Measurements from ENCODE around the gene LINS1.

LINS1 gene

DNA sequence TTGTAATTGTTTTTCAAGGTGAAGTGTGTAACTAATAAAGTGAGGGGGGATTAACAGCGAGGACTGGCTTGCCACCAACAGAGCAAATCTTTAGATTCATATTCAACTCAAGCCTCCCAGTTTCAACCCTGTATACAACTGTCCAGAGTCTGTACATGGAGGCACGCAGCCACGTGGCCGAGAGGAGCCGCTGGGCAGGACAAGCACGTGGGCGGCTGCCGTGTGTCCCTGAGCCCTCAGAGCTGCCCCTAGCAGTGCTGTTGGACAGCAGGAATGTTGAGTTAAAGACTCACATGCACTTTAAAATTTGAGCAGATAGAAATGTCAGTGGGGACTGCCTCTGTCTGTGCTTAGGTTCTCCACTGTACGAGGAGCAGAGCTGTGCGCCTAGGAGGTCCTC, 29.8 kb upstream of the LINS1 start:
- peaks cover 54% of the 10 kb centered on the region for H3K36me3 ChIP-seq
- peaks cover 10% of the 10 kb centered on the region in 2 experiments for H3K4me1 ChIP-seq (ENCODE audit: control insufficient read depth in 1 of 2, insufficient read depth in 1 of 2, low read depth in 1 of 2, low read length in 1 of 2)
- no peaks in the 10 kb centered on the region for H3K27me3 ChIP-seq
- TF ChIP-seq, protein P1, sequence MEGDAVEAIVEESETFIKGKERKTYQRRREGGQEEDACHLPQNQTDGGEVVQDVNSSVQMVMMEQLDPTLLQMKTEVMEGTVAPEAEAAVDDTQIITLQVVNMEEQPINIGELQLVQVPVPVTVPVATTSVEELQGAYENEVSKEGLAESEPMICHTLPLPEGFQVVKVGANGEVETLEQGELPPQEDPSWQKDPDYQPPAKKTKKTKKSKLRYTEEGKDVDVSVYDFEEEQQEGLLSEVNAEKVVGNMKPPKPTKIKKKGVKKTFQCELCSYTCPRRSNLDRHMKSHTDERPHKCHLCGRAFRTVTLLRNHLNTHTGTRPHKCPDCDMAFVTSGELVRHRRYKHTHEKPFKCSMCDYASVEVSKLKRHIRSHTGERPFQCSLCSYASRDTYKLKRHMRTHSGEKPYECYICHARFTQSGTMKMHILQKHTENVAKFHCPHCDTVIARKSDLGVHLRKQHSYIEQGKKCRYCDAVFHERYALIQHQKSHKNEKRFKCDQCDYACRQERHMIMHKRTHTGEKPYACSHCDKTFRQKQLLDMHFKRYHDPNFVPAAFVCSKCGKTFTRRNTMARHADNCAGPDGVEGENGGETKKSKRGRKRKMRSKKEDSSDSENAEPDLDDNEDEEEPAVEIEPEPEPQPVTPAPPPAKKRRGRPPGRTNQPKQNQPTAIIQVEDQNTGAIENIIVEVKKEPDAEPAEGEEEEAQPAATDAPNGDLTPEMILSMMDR (IDR thresholded peaks at IDR 0.05) = no peak
- no peak overlapping the region for H3K27ac ChIP-seq
- no peak overlapping the region for H3K4me3 ChIP-seq (ENCODE audit: low read depth in 1 of 2, low read length in 1 of 2)
- H3K9me3 ChIP-seq = no peaks in the 10 kb centered on the region

DNA sequence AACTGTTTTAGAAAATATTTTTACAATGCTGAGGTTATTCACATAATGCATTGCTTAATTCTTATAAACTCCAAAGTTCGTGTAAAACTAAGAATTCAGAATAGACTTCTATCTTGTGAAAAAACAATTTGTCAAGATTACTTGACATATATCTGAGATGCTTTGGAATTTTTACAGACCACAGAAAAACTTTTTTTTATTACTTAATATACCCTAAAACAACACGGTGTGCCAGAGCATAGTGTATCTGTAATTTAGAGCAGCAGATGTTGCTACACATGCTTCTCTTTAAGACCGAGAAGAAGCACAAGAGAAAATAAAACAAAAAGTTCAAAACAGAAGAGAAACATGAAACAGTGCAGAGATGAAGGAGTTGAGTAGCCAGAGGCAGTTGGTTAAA, 26.8 kb upstream of the LINS1 start:
- peaks cover 3 to 6% of the 10 kb centered on the region in 2 experiments for H3K4me1 ChIP-seq (ENCODE audit: control insufficient read depth in 1 of 2, insufficient read depth in 1 of 2, low read depth in 1 of 2, low read length in 1 of 2)
- H3K36me3 ChIP-seq = peaks cover 39% of the 10 kb centered on the region
- H3K9me3 ChIP-seq = no peaks in the 10 kb centered on the region
- TF ChIP-seq, protein P1 (IDR thresholded peaks at IDR 0.05) = no peak
- H3K27ac ChIP-seq = no peak overlapping the region
- no peaks in the 10 kb centered on the region for H3K27me3 ChIP-seq
- no peak overlapping the region for H3K4me3 ChIP-seq (ENCODE audit: low read depth in 1 of 2, low read length in 1 of 2)

DNA sequence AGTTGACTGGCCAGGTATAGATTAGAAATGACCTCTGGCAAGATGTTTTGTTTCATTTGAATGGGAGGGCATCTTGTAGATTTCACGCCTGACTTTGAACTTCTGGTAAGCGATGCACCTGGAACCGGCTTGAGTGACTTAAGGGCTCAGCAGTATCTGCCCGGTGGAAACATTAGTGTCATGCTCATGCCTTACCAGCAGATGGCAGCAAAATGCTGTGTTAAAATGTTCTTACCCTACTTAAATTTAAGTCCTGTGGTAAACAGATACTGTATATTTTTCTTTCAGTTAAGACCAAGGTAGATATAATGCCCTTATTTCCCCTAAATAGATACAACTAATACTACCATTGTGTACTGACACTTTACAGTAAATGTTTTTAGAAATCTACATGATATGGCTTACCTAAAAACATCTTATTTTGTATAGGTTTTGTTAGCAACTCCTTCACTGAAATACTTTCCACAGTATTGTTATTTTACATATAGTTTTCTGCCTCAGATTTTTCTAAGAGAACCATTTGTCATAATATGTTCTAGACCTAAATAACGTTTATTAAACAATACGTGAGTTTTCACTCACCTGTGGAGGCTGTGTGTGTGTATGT, 25.9 kb upstream of the LINS1 start:
- Histone ChIP-seq H3K27me3 (no peaks in the 10 kb centered on the region), H3K27ac (no peak overlapping the region), H3K4me1 (ENCODE audit: control insufficient read depth in 1 of 2, insufficient read depth in 1 of 2, low read depth in 1 of 2, low read length in 1 of 2) (no peaks in the 10 kb centered on the region), H3K36me3 (peaks cover 38% of the 10 kb centered on the region), H3K9me3 (no peaks in the 10 kb centered on the region), H3K4me3 (ENCODE audit: low read depth in 1 of 2, low read length in 1 of 2) (no peak overlapping the region)
- TF ChIP-seq, protein P1 (IDR thresholded peaks at IDR 0.05) = peak; percentile 90

DNA sequence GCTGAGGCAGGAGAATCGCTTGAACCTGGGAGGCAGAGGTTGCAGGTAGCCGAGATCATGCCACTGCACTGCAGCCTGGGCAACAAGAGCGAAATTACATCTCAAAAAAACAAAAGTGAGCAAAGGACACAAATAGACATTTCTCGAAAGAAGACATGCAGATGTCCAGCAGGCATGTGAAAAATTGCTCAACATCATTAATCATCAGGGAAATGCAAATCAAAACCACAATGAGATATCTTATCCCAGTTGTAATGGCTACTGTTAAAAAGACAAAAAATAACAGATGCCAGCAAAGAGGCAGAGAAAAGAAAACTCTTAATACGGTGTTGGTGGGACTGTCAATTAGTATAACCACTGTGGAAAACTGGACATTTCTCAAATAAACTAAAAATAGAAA, 21.3 kb upstream of the LINS1 start:
- H3K27me3 ChIP-seq = no peaks in the 10 kb centered on the region
- no peaks in the 10 kb centered on the region for H3K4me1 ChIP-seq (ENCODE audit: control insufficient read depth in 1 of 2, insufficient read depth in 1 of 2, low read depth in 1 of 2, low read length in 1 of 2)
- TF ChIP-seq, protein P1 (IDR thresholded peaks at IDR 0.05) = no peak
- H3K27ac ChIP-seq = no peak overlapping the region
- no peak overlapping the region for H3K4me3 ChIP-seq (ENCODE audit: low read depth in 1 of 2, low read length in 1 of 2)
- H3K36me3 ChIP-seq = peaks cover 25% of the 10 kb centered on the region
- no peaks in the 10 kb centered on the region for H3K9me3 ChIP-seq

DNA sequence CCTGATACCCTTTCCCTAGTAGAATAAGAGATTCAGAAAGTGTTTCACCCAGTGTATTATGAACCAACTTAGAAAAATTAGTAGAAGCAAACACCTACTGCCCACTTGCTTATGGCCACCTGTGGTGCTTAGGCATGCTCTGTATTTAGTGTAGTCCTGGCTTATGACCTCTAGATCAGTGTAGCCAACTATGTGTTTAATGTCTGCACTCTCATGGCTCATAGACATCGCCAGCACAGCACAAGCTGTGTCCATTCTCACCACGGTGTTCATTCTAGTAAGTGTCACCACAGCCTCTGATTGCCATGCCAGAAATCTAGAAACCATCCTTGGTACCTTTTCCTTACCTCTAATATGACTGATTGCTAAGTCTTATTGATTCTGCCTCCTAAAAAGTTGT, 14.7 kb upstream of the LINS1 start:
- H3K9me3 ChIP-seq = no peaks in the 10 kb centered on the region
- TF ChIP-seq, protein P1 (IDR thresholded peaks at IDR 0.05) = no peak
- peaks cover 44% of the 10 kb centered on the region for H3K36me3 ChIP-seq
- H3K4me3 ChIP-seq (ENCODE audit: low read depth in 1 of 2, low read length in 1 of 2) = no peak overlapping the region
- H3K27me3 ChIP-seq = no peaks in the 10 kb centered on the region
- no peak overlapping the region for H3K27ac ChIP-seq
- peaks cover 18% of the 10 kb centered on the region in 2 experiments for H3K4me1 ChIP-seq (ENCODE audit: control insufficient read depth in 1 of 2, insufficient read depth in 1 of 2, low read depth in 1 of 2, low read length in 1 of 2)

Measured in neutrophil (primary cell).